ENCODE data around the gene ADM2. TPM values are rescaled to one million over a fixed set of nuclear protein-coding genes. Genes with fewer than 3 reads are reported as not detected.
"Not testable (repeated sequence)": the region's sequence is repeated elsewhere in the genome, so short reads cannot be mapped to it uniquely, and the experiment has no call there.

ADM2 gene
- polyA plus RNA-seq, 6 donors from 2014 or later, result 0.08 to 0.86 (median 0.20) TPM; not detected in 3

DNA sequence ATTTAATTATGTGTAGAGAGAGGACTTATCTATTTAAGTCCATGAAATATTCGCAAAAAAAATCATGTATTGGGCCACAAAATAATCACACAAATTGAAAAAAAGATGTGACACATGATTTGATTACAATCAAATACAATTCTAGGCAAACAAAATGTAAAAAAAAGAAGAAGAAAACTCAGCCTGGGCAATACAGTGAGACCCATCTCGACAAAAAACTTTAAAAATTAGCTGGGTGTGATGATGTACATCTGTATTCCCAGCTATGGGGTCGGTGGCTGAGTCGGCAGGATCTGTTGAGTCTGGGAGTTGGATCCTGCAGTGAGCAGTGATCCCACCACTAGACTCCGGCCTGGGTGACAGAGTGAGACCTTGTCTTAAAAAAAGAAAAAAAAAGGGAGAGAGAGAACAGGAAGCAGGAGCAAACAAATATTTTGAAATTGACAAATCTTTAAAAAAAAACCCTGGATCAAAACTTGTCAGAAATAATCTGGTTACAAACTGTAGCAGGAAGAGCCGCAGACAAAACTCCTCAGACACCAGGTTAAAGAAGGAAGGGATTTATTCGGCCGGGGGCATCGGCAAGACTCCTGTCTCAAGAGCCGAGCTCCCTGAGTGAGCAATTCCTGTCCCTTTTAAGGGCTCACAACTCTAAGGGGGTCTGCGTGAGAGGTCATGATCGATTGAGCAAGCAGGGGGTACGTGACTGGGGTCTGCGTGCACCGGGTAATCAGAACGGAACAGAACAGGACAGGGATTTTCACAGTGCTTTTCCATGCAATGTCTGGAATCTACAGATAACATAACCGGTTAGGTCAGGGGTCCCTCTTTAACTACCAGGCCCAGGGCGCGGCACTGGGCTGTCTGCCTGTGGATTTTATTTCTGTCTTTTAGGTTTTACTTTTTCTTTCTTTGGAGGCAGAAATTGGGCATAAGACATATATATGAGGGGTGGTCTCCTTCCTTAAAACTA is 51.8 kb downstream of the ADM2 start:
- ATAC-seq (ENCODE audit: low read depth in 2 of 2) (no peak), DNase-seq (no peak)
- Mint-ChIP-seq H3K9me3 (no peaks in the 10 kb centered on the region), H3K36me3 (no peaks in the 10 kb centered on the region), H3K27ac (peak overlapping the region; percentile 30 to 100 (median 97)), H3K4me3 (peak overlapping the region; percentile 74 to 95 (median 90)), H3K27me3 (no peaks in the 10 kb centered on the region), H3K4me1 (peaks cover 35 to 48% (median 36%) of the 10 kb centered on the region in 3 donors)

GRCh38 chr22:50533856-50534711 is 52.7 kb downstream of the ADM2 start:
- Mint-ChIP-seq H3K4me1 (peaks cover 29 to 43% (median 39%) of the 10 kb centered on the region in 3 donors), H3K27ac (peak overlapping the region; percentile 63 to 100 (median 85)), H3K4me3 (peak overlapping the region in 7 of 8 donors; percentile 29 to 95 (median 56))
- not testable (repeated sequence) for H3K27me3 Mint-ChIP-seq; H3K9me3 Mint-ChIP-seq; ATAC-seq (ENCODE audit: low read depth in 2 of 2); H3K36me3 Mint-ChIP-seq; DNase-seq

- DNase-seq, result no peak
- Mint-ChIP-seq H3K27me3 (no peaks in the 10 kb centered on the region), H3K4me1 (peaks cover 35 to 52% (median 49%) of the 10 kb centered on the region in 3 donors), H3K9me3 (no peaks in the 10 kb centered on the region), H3K27ac (peak overlapping the region in 3 of 6 donors; percentile 79 to 100 (median 86)), H3K4me3 (peak overlapping the region in 3 of 8 donors; percentile 20 to 68 (median 30)), H3K36me3 (no peaks in the 10 kb centered on the region)
- no peak for ATAC-seq (ENCODE audit: low read depth in 2 of 2)
Measured at GRCh38 chr22:50535113-50535512, 53.8 kb downstream of the ADM2 start.

Other genes with a start within 250 kb of the ADM2 start
- 10 to 100 TPM; 11.6 to 23.2 (median 14.2) TPM for gene TUBGCP6, start 236.5 kb upstream of the ADM2 start, polyA plus RNA-seq (ENCODE audit: low read depth in 6 of 6)
- 1 to 10 TPM; 4.6 to 8.2 (median 6.3) TPM for gene HDAC10, start 230.3 kb upstream of the ADM2 start, polyA plus RNA-seq (ENCODE audit: low read depth in 6 of 6)
- under 1 TPM in 5 of 6 donors, not detected in 1; 0.04 to 0.19 (median 0.09) TPM for gene MAPK12, start 219.9 kb upstream of the ADM2 start, polyA plus RNA-seq (ENCODE audit: low read depth in 6 of 6)
- under 1 TPM in 3 of 6 donors, not detected in 3; 0.17 to 0.21 (median 0.19) TPM for gene MAPK11, start 211.2 kb upstream of the ADM2 start, polyA plus RNA-seq (ENCODE audit: low read depth in 6 of 6)
- gene PLXNB2, start 173.9 kb upstream of the ADM2 start, polyA plus RNA-seq (ENCODE audit: low read depth in 6 of 6), result 1 to 10 TPM in 2 of 6 donors, under 1 TPM in 3, not detected in 1; 0.46 to 1.1 (median 0.66) TPM
- under 1 TPM in 5 of 6 donors, not detected in 1; 0.05 to 0.43 (median 0.28) TPM for gene DENND6B, start 154.5 kb upstream of the ADM2 start, polyA plus RNA-seq (ENCODE audit: low read depth in 6 of 6)
- gene PPP6R2, start 138.2 kb upstream of the ADM2 start, polyA plus RNA-seq (ENCODE audit: low read depth in 6 of 6), result 10 to 100 TPM; 11.9 to 28.1 (median 16.2) TPM
- 10 to 100 TPM in 4 of 6 donors, 1 to 10 TPM in 2; 6.9 to 26.6 (median 11.4) TPM for gene SBF1, start 6.5 kb upstream of the ADM2 start, polyA plus RNA-seq (ENCODE audit: low read depth in 6 of 6)
- not detected for gene MIOX, start 5.3 kb downstream of the ADM2 start, polyA plus RNA-seq (ENCODE audit: low read depth in 6 of 6)
- 10 to 100 TPM in 3 of 6 donors, 1 to 10 TPM in 3; 6.4 to 20.9 (median 10.1) TPM for gene LMF2, start 26.2 kb downstream of the ADM2 start, polyA plus RNA-seq (ENCODE audit: low read depth in 6 of 6)
- gene NCAPH2, start 26.7 kb downstream of the ADM2 start, polyA plus RNA-seq (ENCODE audit: low read depth in 6 of 6), result 10 to 100 TPM; 33.9 to 43.3 (median 37.6) TPM
- gene SCO2, start 44.1 kb downstream of the ADM2 start, polyA plus RNA-seq (ENCODE audit: low read depth in 6 of 6), result 10 to 100 TPM in 3 of 6 donors, 1 to 10 TPM in 3; 2.0 to 13.9 (median 8.1) TPM
- 10 to 100 TPM; 10.5 to 41.3 (median 18.0) TPM for gene TYMP, start 48.5 kb downstream of the ADM2 start, polyA plus RNA-seq (ENCODE audit: low read depth in 6 of 6)
- gene KLHDC7B, start 64.4 kb downstream of the ADM2 start, polyA plus RNA-seq (ENCODE audit: low read depth in 6 of 6), result 1 to 10 TPM; 1.5 to 5.8 (median 4.4) TPM
- not detected for gene SYCE3, start 81.4 kb downstream of the ADM2 start, polyA plus RNA-seq (ENCODE audit: low read depth in 6 of 6)
- gene CPT1B, start 96.9 kb downstream of the ADM2 start, polyA plus RNA-seq (ENCODE audit: low read depth in 6 of 6), result 1 to 10 TPM in 2 of 6 donors, under 1 TPM in 3, not detected in 1; 0.09 to 1.4 (median 1.00) TPM
- 10 to 100 TPM; 36.2 to 50.8 (median 42.0) TPM for gene CHKB, start 101.3 kb downstream of the ADM2 start, polyA plus RNA-seq (ENCODE audit: low read depth in 6 of 6)
- gene MAPK8IP2, start 119.2 kb downstream of the ADM2 start, polyA plus RNA-seq (ENCODE audit: low read depth in 6 of 6), result under 1 TPM in 1 of 6 donors, not detected in 5; 0.04 TPM
- 10 to 100 TPM in 2 of 6 donors, 1 to 10 TPM in 4; 7.5 to 12.5 (median 8.8) TPM for gene ARSA, start 146.6 kb downstream of the ADM2 start, polyA plus RNA-seq (ENCODE audit: low read depth in 6 of 6)
- gene SHANK3, start 191.3 kb downstream of the ADM2 start, polyA plus RNA-seq (ENCODE audit: low read depth in 6 of 6), result not detected

All from naive B cell (primary cell).